Vagina (tissue), 2 donors: Measurements from ENCODE around the gene CDH13. TPM values are rescaled to one million over a fixed set of nuclear protein-coding genes. Genes with fewer than 3 reads are reported as not detected.

ENCODE experiments used
- DNase-seq, 2 donors: peaks; one replicate each; pipeline ENCODE4 v3.0.0-alpha.2; 2017; ENCODE audit errors: extremely low spot score in 2 of 2
- H3K27ac ChIP-seq: fragments of 200-600 bp; sonication (generic); one replicate; pipeline ENCODE4 v1.5.1; 2019
- H3K27me3 ChIP-seq: fragments of 200-600 bp; sonication (generic); one replicate; pipeline ENCODE4 v1.5.1; 2019
- H3K36me3 ChIP-seq, 2 donors: fragments of 200-600 bp; sonication (generic); one replicate each; pipeline ENCODE4 v1.5.1; 2017 to 2019
- H3K4me1 ChIP-seq: fragments of 200-600 bp; sonication (generic); one replicate; pipeline ENCODE4 v1.5.1; 2019
- H3K4me3 ChIP-seq, 2 donors: fragments of 200-600 bp; sonication (generic); 1 replicate in 1 of 2; 2 replicates in 1 of 2; pipeline ENCODE4 v1.5.1; 2016 to 2019
- H3K9me3 ChIP-seq: fragments of 200-600 bp; sonication (generic); one replicate; pipeline ENCODE4 v1.5.1; 2019
- POLR2A ChIP-seq, 2 donors: fragments of 450-650 bp; IDR thresholded peaks; one replicate each; pipeline ENCODE4 v1.6.1; 2017; ENCODE audit warnings: antibody characterized with exemption in 2 of 2, mild to moderate bottlenecking in 2 of 2, moderate library complexity in 2 of 2
- POLR2AphosphoS5 ChIP-seq, 2 donors: sonication (generic); formaldehyde crosslinking; IDR thresholded peaks; one replicate each; pipeline ENCODE4 v1.9.0; 2017; ENCODE audit warnings: antibody characterized with exemption in 2 of 2, mild to moderate bottlenecking in 2 of 2, low read depth in 1 of 2; ENCODE audit not compliant: insufficient read depth in 1 of 2
- intact Hi-C: fragments of 100-400 bp; cut with DNase I; formaldehyde crosslinking; loops from one replicate; pipeline ENCODE4 v1.15.1; 2023
- total RNA-seq: library from RNA; depleted of rRNA; stranded (reverse); fragments of >200 nt; gene quantifications from one replicate; pipeline ENCODE4 v1.2.3, GENCODE V29; 2016
- TF ChIP-seq, protein P1 (sequence below), 3 experiments: fragments of 450-650 bp in 2 of 3; fragments of 200-600 bp in 1 of 3; sonication (generic) in 1 of 3; IDR thresholded peaks; one replicate each; pipeline ENCODE4 v1.5.1; 2017 to 2019; ENCODE audit warnings: antibody characterized with exemption in 3 of 3, mild to moderate bottlenecking in 2 of 3, moderate library complexity in 2 of 3

Gene CDH13
- total RNA-seq, 1 donor from 2014 or later: 123 TPM

GRCh38 chr16:82864332-82865040 is 237.7 kb downstream of the CDH13 start:
- DNase-seq: no peak
- intact Hi-C loops: loop anchor here (2.0 kb wide), 1 partner anchor 50 kb away; no protein-coding TSS in a partner anchor
- peaks cover 10% of the 10 kb centered on the region for H3K4me1 ChIP-seq
- no peak overlapping the region for H3K4me3 ChIP-seq
- TF ChIP-seq, protein P1, sequence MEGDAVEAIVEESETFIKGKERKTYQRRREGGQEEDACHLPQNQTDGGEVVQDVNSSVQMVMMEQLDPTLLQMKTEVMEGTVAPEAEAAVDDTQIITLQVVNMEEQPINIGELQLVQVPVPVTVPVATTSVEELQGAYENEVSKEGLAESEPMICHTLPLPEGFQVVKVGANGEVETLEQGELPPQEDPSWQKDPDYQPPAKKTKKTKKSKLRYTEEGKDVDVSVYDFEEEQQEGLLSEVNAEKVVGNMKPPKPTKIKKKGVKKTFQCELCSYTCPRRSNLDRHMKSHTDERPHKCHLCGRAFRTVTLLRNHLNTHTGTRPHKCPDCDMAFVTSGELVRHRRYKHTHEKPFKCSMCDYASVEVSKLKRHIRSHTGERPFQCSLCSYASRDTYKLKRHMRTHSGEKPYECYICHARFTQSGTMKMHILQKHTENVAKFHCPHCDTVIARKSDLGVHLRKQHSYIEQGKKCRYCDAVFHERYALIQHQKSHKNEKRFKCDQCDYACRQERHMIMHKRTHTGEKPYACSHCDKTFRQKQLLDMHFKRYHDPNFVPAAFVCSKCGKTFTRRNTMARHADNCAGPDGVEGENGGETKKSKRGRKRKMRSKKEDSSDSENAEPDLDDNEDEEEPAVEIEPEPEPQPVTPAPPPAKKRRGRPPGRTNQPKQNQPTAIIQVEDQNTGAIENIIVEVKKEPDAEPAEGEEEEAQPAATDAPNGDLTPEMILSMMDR (IDR thresholded peaks at IDR 0.05): no peak
- no peak for TF ChIP-seq POLR2AphosphoS5 (IDR thresholded peaks at IDR 0.05; ENCODE audit: insufficient read depth in 1 of 2, low read depth in 1 of 2)
- TF ChIP-seq POLR2A (IDR thresholded peaks at IDR 0.05): no peak
- H3K9me3 ChIP-seq: no peaks in the 10 kb centered on the region
- H3K27me3 ChIP-seq: no peaks in the 10 kb centered on the region
- no peaks in the 10 kb centered on the region for H3K36me3 ChIP-seq
- no peak overlapping the region for H3K27ac ChIP-seq

- TF ChIP-seq POLR2A (IDR thresholded peaks at IDR 0.05) (no peak), POLR2AphosphoS5 (IDR thresholded peaks at IDR 0.05; ENCODE audit: insufficient read depth in 1 of 2, low read depth in 1 of 2) (no peak)
- TF ChIP-seq, protein P1 (IDR thresholded peaks at IDR 0.05): no peak
These were observed 238.6 kb downstream of the CDH13 start for GRCh38 chr16:82865412-82865811.

GRCh38 chr16:82867485-82867884 is 240.7 kb downstream of the CDH13 start:
- Histone ChIP-seq H3K27me3 (no peaks in the 10 kb centered on the region), H3K4me3 (no peak overlapping the region), H3K36me3 (no peaks in the 10 kb centered on the region), H3K4me1 (peaks cover 10% of the 10 kb centered on the region), H3K9me3 (no peaks in the 10 kb centered on the region), H3K27ac (no peak overlapping the region)
- intact Hi-C loops: no loop called here
- TF ChIP-seq POLR2AphosphoS5 (IDR thresholded peaks at IDR 0.05; ENCODE audit: insufficient read depth in 1 of 2, low read depth in 1 of 2): no peak
- no peak for TF ChIP-seq POLR2A (IDR thresholded peaks at IDR 0.05)
- TF ChIP-seq, protein P1 (IDR thresholded peaks at IDR 0.05): no peak
- DNase-seq: no peak

More at GRCh38 chr16:82865412-82865811, 238.6 kb downstream of the CDH13 start:
- Histone ChIP-seq H3K36me3 (no peaks in the 10 kb centered on the region), H3K27me3 (no peaks in the 10 kb centered on the region), H3K9me3 (no peaks in the 10 kb centered on the region), H3K4me3 (no peak overlapping the region), H3K4me1 (peaks cover 10% of the 10 kb centered on the region), H3K27ac (no peak overlapping the region)
- no peak for DNase-seq
- intact Hi-C loops: loop anchor here (2.0 kb wide), 1 partner anchor 49 kb away; no protein-coding TSS in a partner anchor

DNA sequence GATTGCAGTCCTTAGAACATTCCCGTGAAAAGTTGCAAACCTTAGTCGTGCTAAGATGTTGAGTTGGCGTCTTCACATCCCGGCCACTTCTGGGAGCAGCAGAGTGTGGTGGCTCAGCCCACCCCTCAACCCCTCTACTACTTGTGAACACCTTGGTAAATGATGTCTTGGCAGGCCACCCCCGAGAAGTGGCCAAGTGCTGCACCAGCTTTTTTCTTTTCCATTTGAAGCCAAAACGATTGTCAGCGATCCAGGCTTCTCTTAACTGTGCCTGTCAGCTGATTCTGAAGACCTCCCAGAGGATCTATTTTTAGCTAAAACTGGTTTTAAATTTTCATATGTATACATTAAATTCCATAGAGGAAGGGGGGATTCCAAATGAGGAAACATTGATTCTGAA is 247.5 kb downstream of the CDH13 start:
- no peaks in the 10 kb centered on the region for H3K9me3 ChIP-seq
- no peak overlapping the region for H3K27ac ChIP-seq
- intact Hi-C loops: no loop called here
- H3K27me3 ChIP-seq: no peaks in the 10 kb centered on the region
- H3K4me1 ChIP-seq: no peaks in the 10 kb centered on the region
- no peak overlapping the region for H3K4me3 ChIP-seq
- DNase-seq: no peak
- TF ChIP-seq POLR2AphosphoS5 (IDR thresholded peaks at IDR 0.05; ENCODE audit: insufficient read depth in 1 of 2, low read depth in 1 of 2): no peak
- TF ChIP-seq, protein P1 (IDR thresholded peaks at IDR 0.05): no peak
- TF ChIP-seq POLR2A (IDR thresholded peaks at IDR 0.05): no peak
- no peaks in the 10 kb centered on the region for H3K36me3 ChIP-seq

GRCh38 chr16:82874672-82875071 is 247.9 kb downstream of the CDH13 start:
- DNase-seq: no peak
- Histone ChIP-seq H3K4me1 (no peaks in the 10 kb centered on the region), H3K27ac (no peak overlapping the region), H3K9me3 (no peaks in the 10 kb centered on the region), H3K36me3 (no peaks in the 10 kb centered on the region), H3K4me3 (no peak overlapping the region), H3K27me3 (no peaks in the 10 kb centered on the region)
- TF ChIP-seq, protein P1 (IDR thresholded peaks at IDR 0.05): no peak
- TF ChIP-seq POLR2A (IDR thresholded peaks at IDR 0.05) (no peak), POLR2AphosphoS5 (IDR thresholded peaks at IDR 0.05; ENCODE audit: insufficient read depth in 1 of 2, low read depth in 1 of 2) (no peak)
- intact Hi-C loops: no loop called here
